Hair follicular keratinocyte (primary cell): ENCODE measurements around the gene STXBP1. TPM values are rescaled to one million over a fixed set of nuclear protein-coding genes. Genes with fewer than 3 reads are reported as not detected.

ENCODE experiments used
- total RNA-seq: library from RNA; depleted of rRNA; stranded (reverse); fragments of >200 nt; gene quantifications from 2 replicates; pipeline ENCODE4 v1.2.3, GENCODE V29; 2015

Gene STXBP1
- 31.7 and 46.0 TPM in 2 replicates for total RNA-seq

DNA sequence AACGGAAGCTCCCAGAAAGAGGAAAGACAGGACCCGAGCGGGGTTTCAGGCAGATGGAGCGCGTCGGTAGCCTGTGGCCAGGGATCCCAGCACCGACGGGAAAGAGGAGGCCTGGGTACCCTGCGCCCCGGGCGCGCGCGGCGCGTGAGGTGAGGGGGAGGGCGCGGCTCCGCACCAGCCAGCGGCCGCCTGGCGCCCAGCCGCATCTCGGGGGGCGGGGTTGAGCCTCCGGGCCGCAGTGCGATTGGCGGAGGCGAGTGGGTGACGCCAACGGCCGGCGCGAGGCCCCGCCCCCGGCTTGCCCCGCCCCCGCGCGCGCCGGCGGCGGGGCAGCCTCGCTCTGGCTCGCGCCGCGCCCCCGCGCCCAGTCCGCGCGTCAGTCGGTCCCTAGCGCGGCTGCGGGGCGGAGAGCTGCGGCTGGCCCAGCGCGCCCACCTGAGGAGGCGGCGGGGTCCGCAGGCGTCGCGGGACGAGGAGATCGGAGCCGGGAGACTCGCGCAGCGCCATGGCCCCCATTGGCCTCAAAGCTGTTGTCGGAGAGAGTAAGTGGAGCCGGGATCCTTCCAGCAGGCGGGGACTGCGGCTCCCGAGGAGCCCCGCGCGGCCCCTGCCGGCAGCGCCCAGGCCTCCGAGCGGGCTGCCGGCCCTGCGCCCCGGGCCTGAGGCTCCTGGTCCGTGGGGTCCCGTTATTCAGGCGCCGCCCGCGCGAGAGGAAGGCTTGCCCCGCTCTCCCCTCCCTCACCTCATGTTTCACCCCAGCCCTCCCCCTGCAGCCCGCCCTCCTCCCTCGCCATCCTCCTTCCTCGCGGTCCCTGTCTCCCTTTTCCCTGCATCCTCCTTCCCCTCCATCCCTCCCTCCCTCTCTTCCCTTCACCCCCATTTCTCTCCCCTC is at the start of gene STXBP1:
Gene STXBP1, plus strand, starts transcription at position 379 of the 892 bp plus-strand sequence. Its CDS starts 127 bp downstream, at position 506.

DNA sequence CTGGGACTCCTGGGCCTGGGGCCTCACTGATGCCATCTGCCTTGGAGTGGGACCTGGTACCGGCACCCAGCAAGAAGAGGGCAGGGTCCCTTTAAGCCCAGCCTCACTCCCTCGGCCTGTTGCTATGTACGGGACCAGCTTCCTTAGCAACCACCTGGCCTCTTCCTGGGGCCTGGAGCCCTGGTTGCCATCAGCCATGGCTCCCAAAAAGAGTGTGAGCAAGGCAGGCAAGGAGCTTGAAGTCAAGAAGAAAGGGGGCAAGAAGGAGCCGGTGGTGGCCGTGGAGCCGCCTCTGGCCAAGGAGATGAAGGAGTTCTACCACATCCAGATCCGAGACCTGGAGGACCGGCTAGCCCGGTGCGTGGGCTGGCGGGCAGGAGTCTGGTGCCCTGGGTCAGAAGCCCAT is 94.8 kb downstream of the STXBP1 start, which contains the start of gene CFAP157:
Gene CFAP157, plus strand, starts transcription at position 153 of the 406 bp plus-strand sequence. Its CDS starts 44 bp downstream, at position 197.

DNA sequence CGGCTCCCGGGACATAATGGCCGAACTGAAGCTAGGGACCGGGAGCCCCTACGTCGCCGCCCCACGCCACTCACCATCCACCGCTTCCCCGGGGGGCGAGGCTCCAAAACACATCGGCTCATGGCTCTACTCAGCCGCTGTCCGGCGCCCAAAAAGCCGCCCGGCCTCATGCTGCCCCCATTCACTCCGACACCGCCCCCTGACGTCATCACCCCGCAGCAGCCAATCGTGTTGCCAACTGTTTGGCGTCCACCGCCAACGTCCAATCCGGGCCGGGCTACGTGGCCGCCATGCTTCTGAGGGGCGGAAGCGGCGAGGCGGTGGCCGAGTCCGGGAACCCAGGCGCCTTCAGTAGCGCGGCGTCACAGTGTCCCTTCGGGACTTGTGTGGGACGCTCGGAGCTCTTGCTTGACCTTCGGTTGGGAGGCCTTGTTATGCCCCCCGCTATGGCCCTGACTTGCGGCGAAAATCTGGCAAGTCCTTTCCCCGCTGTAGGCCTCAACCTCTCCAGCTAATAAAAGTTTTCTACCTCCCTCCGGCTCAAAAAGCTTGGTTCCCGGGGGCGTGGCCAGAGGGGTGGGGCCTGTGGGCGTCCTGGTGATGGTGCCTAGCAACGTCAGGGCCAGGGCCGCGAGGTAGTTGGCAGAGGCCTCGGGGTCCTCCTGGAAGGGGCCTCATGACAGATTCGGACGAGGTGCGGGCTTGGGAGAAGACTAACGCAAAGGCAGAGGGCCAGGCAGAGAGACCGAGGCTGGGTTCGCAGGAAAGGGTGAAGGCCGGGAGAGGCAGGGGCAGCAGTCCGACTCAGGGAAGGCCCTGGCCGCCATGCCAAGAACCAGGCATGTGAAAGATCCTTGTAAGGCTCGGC is 103.6 kb downstream of the STXBP1 start, which contains the start of the genes PTRH1 and TTC16:
Gene PTRH1, minus strand, starts transcription at position 194 of the 868 bp plus-strand sequence. Its CDS starts 24 bp downstream, at position 170.
Gene TTC16, plus strand, starts transcription at position 610 of the 868 bp plus-strand sequence. Its CDS starts 67 bp downstream, at position 677.

DNA sequence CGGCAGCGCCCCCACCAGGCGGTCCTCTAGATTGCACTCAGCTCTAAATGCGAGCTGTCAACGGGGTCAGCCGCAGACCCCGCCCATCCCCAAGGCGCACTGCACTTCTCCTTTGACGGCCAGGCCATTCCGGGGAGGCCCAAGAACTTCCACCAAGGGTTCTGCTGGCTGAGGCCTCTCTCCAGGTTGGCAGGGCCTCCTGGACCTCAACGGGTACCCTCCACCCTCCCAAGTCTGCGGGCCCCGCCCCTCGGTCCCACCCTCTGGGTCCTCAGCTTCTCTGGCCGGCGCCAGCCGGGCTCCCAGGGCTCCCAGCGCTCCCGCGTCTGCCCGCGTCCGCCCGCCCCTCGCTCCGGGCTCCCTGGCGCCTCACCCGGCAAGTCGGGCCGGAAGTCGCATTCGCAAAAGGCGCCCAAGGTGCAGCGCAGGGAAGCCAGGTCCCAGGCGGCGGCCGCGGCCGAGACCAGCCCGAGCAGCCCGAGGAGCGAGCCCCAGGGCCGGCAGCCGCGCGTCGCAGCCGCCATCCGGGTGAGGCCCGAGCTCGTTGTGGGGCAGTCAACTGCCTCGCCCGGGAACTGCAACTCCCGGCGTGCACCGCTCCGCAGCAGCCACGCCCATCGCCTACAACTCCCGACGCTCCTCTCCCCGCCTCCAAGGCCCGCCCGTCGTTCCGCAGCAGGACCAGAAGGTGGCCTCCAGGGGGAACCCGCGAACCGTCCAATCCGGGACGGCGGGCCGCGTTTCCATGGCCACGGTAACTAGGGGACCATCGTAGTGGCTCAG is 122.9 kb downstream of the STXBP1 start, which contains the start of gene TOR2A:
Gene TOR2A, minus strand, starts transcription at position 548 of the 783 bp plus-strand sequence. Its CDS starts 24 bp downstream, at position 524.

Other genes with a start within 250 kb of the STXBP1 start
- gene SLC2A8, start 215.1 kb upstream of the STXBP1 start, total RNA-seq, result 16.5 and 17.0 TPM in 2 replicates
- 4.1 and 5.6 TPM in 2 replicates for gene ZNF79, start 187.9 kb upstream of the STXBP1 start, total RNA-seq
- gene RPL12, start 160.9 kb upstream of the STXBP1 start, total RNA-seq, result 3,323 and 4,748 TPM in 2 replicates
- gene LRSAM1, start 160.8 kb upstream of the STXBP1 start, total RNA-seq, result 12.8 and 16.8 TPM in 2 replicates
- not detected in 2 replicates for gene CFAP157, start 94.7 kb downstream of the STXBP1 start, total RNA-seq
- gene PTRH1, start 103.4 kb downstream of the STXBP1 start, total RNA-seq, result 66.5 and 76.0 TPM in 2 replicates
- gene TTC16, start 103.8 kb downstream of the STXBP1 start, total RNA-seq, result not detected in 2 replicates
- gene TOR2A, start 123.0 kb downstream of the STXBP1 start, total RNA-seq, result 9.9 and 16.0 TPM in 2 replicates
- gene SH2D3C, start 166.4 kb downstream of the STXBP1 start, total RNA-seq, result 0.15 and 0.23 TPM in 2 replicates
- gene CDK9, start 173.8 kb downstream of the STXBP1 start, total RNA-seq, result 25.4 and 28.7 TPM in 2 replicates
- gene FPGS, start 190.6 kb downstream of the STXBP1 start, total RNA-seq, result 74.0 and 76.5 TPM in 2 replicates
- gene ENG, start 242.4 kb downstream of the STXBP1 start, total RNA-seq, result 6.2 and 9.6 TPM in 2 replicates